K562 (cell line): ENCODE measurements around the gene DNAL4. TPM values are rescaled to one million over a fixed set of nuclear protein-coding genes. Genes with fewer than 3 reads are reported as not detected.

ENCODE experiments used
- ATAC-seq: fragments of 200-7000 bp; cut with Tn5 transposase; 3 replicates; pipeline ENCODE4 v1.9.1; 2020; ENCODE audit warnings: moderate library complexity
- BruUV-seq: library from RNA; stranded (reverse); fragments of 400-500 nt; replicated peaks from 2 replicates; lab custom pipeline; 2021; lab: Mats Ljungman, UMichigan
- CTCF ChIA-PET: fragments of 300-600 bp; formaldehyde crosslinking; extraction: SDS; loops from one replicate; lab custom pipeline; 2021; ENCODE audit warnings: low intra/inter-chr PET ratio; lab: Yijun Ruan, JAX
- POLR2A ChIA-PET: fragments of 300-600, 350-650 bp; sonication (Branson Sonifier 250); formaldehyde crosslinking; extraction: SDS; loops from one replicate; lab custom pipeline; 2021; ENCODE audit warnings: antibody characterized with exemption, inconsistent platforms; lab: Yijun Ruan, JAX
- DNase-seq, 4 experiments: peaks; one replicate each; pipeline versions ENCODE4 v3.0.0 to v3.0.0-alpha.2; 2011 to 2018; ENCODE audit warnings: low spot score in 3 of 4, mixed read lengths in 3 of 4; ENCODE audit errors: extremely low read depth in 1 of 4
- FAIRE-seq: peaks from 2 replicates; lab custom pipeline; 2011; peaks lifted over from hg19 to GRCh38; lab: Jason Lieb, UNC
- H2AFZ ChIP-seq: 2 replicates; pipeline ENCODE4 v1.6.0; 2011; ENCODE audit warnings: low read depth, low read length, control low read depth, inconsistent platforms
- H3K27ac ChIP-seq: fragments of 200-600 bp; 3 replicates; pipeline ENCODE4 v1.8.0; 2011; ENCODE audit warnings: low read depth, mild to moderate bottlenecking, control low read depth, inconsistent platforms, low read length, moderate library complexity, mixed read lengths; ENCODE audit errors: extremely low read depth
- H3K27me3 ChIP-seq, 2 experiments: fragments of 300-600 bp in 1 of 2; 2 replicates in 1 of 2; 3 replicates in 1 of 2; pipeline versions ENCODE4 v1.6.0 to v1.8.0; 2011; ENCODE audit warnings: inconsistent platforms in 2 of 2, low read length in 2 of 2, mild to moderate bottlenecking in 1 of 2, mixed read lengths in 1 of 2, moderate library complexity in 1 of 2; ENCODE audit not compliant: control insufficient read depth in 2 of 2, insufficient read depth in 2 of 2
- H3K36me3 ChIP-seq: fragments of 300-600 bp; 3 replicates; pipeline ENCODE4 v1.8.0; 2011; ENCODE audit warnings: mild to moderate bottlenecking, low read length, inconsistent platforms; ENCODE audit not compliant: control insufficient read depth, insufficient read depth
- H3K4me1 ChIP-seq, 2 experiments: fragments of 200-600 bp in 1 of 2; replicated peaks in 1 of 2; 2 replicates in 1 of 2; 3 replicates in 1 of 2; pipeline versions ENCODE4 v1.5.1 to v1.8.0; 2011; ENCODE audit warnings: inconsistent platforms in 2 of 2, low read length in 2 of 2, mild to moderate bottlenecking in 1 of 2, mixed read lengths in 1 of 2, moderate library complexity in 1 of 2; ENCODE audit not compliant: control insufficient read depth in 2 of 2, insufficient read depth in 2 of 2
- H3K4me2 ChIP-seq: 2 replicates; pipeline ENCODE4 v1.6.1; 2011; ENCODE audit warnings: low read length, control low read depth, inconsistent platforms, mixed read lengths; ENCODE audit not compliant: insufficient read depth
- H3K4me3 ChIP-seq: fragments of 200-600 bp; sonication (generic), shearing (Covaris generic); 2 replicates; pipeline ENCODE4 v1.5.1; 2016; ENCODE audit warnings: control low read depth, inconsistent platforms
- H3K79me2 ChIP-seq: fragments of 200-600 bp; 3 replicates; pipeline ENCODE4 v1.8.0; 2011; ENCODE audit warnings: low read length, inconsistent platforms; ENCODE audit not compliant: control insufficient read depth, insufficient read depth
- H3K9ac ChIP-seq, 2 experiments: 2 replicates each; pipeline versions ENCODE4 v1.6.0 to v1.6.1; 2011; ENCODE audit warnings: low read depth in 2 of 2, low read length in 2 of 2, control low read depth in 1 of 2, inconsistent platforms in 1 of 2, mild to moderate bottlenecking in 1 of 2, mixed read lengths in 1 of 2; ENCODE audit not compliant: insufficient read depth in 1 of 2
- H3K9me1 ChIP-seq: one replicate; pipeline ENCODE4 v1.6.0; 2011; ENCODE audit warnings: inconsistent platforms, mild to moderate bottlenecking, low read length, moderate library complexity; ENCODE audit not compliant: control insufficient read depth, insufficient read depth
- H3K9me3 ChIP-seq: replicated peaks from 2 replicates; pipeline ENCODE4 v1.5.1; 2011; ENCODE audit warnings: low read depth, low read length, inconsistent platforms; ENCODE audit not compliant: control insufficient read depth, insufficient read depth
- H4K20me1 ChIP-seq: replicated peaks from 2 replicates; pipeline ENCODE4 v1.6.1; 2011; ENCODE audit warnings: low read length, inconsistent platforms, mixed read lengths; ENCODE audit not compliant: control insufficient read depth, insufficient read depth
- E2F3 ChIP-seq: fragments of 250-450 bp; sonication (Bioruptor Pico); IDR thresholded peaks from 2 replicates; pipeline ENCODE4 v1.4.0; 2020; ENCODE audit warnings: mild to moderate bottlenecking
- SMARCA4 ChIP-seq: fragments of 450-650 bp; IDR thresholded peaks from 2 replicates; pipeline ENCODE4 v1.6.1; 2016
- USF2 ChIP-seq: sonication (generic); formaldehyde crosslinking; IDR thresholded peaks from 2 replicates; pipeline ENCODE4 v1.5.0; 2020; ENCODE audit warnings: missing genetic modification reagents
- ZNF408 ChIP-seq: fragments of 250-450 bp; sonication (Bioruptor Pico); IDR thresholded peaks from 2 replicates; pipeline ENCODE4 v1.4.0; 2020; ENCODE audit warnings: low read depth, mild to moderate bottlenecking, moderate library complexity
- ZNF592 ChIP-seq: fragments of 450-650 bp; IDR thresholded peaks from 2 replicates; pipeline ENCODE4 v1.6.1; 2017; ENCODE audit warnings: antibody characterized with exemption, mild to moderate bottlenecking
- WGBS: fragments of 100-300 bp; shearing (Covaris generic); methylation state at CpG from one replicate; pipeline ENCODE4 v1.1.6; 2016; ENCODE audit warnings: low coverage, mixed read lengths; ENCODE audit not compliant: insufficient coverage; ENCODE audit errors: missing lambda C conversion rate; 5-methylcytosine and 5-hydroxymethylcytosine counted together
- in situ Hi-C: fragments of 300-500 bp; cut with MboI; formaldehyde crosslinking; loops from 4 replicates; pipeline ENCODE4 v1.15.0; 2018; ENCODE audit warnings: inconsistent platforms, mixed read lengths
- intact Hi-C: fragments of 100-400 bp; cut with micrococcal nuclease; formaldehyde crosslinking; loops from 2 replicates; pipeline ENCODE4 v1.14.2; 2022
- polyA plus RNA-seq, 8 experiments: library from polyadenylated mRNA; depleted of rRNA in 4 of 8; stranded (reverse) in 5 of 8; unstranded in 3 of 8; fragments of >200 nt; fragmentation: Nextera tagmentation in 2 of 8; fragmentation: Illumina TruSeq in 1 of 8; extraction: Ambion mirVana in 2 of 8; extraction: Trizol in 1 of 8; gene quantifications; 2 replicates each; pipeline versions ENCODE4 v1.2.1 to v1.2.3, GENCODE V29; 2011 to 2014; ENCODE audit warnings: inconsistent platforms in 1 of 8, missing spikeins in 1 of 8
- total RNA-seq, 7 experiments: library from RNA; depleted of rRNA in 6 of 7; stranded (reverse); fragments of >200 nt in 6 of 7; fragmentation: Illumina TruSeq in 2 of 7; extraction: Trizol in 2 of 7; gene quantifications; 2 replicates each; pipeline versions ENCODE4 v1.2.1 to v1.2.3, GENCODE V29; 2011 to 2021; ENCODE audit warnings: low replicate concordance in 1 of 7

Gene DNAL4
- total and polyA plus RNA-seq, 9 of the 15 experiments (the other 6 are each of a cell fraction or from before 2014, with no cell fraction given) = 0.20 to 9.4 (median 5.2) TPM

- Histone ChIP-seq H3K4me2 (no peak overlapping the region), H3K9me1 (no peaks in the 10 kb centered on the region), H3K4me1 (no peaks in the 10 kb centered on the region; a peak in 1 of 5 replicates), H3K9me3 (no peaks in the 10 kb centered on the region), H3K4me3 (no peak overlapping the region), H3K9ac (no peak overlapping the region), H3K27ac (no peak overlapping the region), H3K36me3 (no peaks in the 10 kb centered on the region), H4K20me1 (peaks cover 3% of the 10 kb centered on the region; the same call in 1 of the 2 replicates), H3K27me3 (peaks cover 0 to 21% of the 10 kb centered on the region in 2 experiments; a peak in 3 of 5 replicates), H3K79me2 (no peaks in the 10 kb centered on the region), H2AFZ (no peak overlapping the region)
- in situ Hi-C loops = no loop called here
- intact Hi-C loops = no loop called here
- POLR2A ChIA-PET = no interaction called here
- DNase-seq = no peak
- no peak for FAIRE-seq
- BruUV-seq = no TSS peak
- TF ChIP-seq ZNF592 (no peak), SMARCA4 (no peak), ZNF408 (CRISPR knock-in tag) (no peak), USF2 (CRISPR knock-in tag) (no peak), E2F3 (CRISPR knock-in tag) (no peak)
- no peak for ATAC-seq
- CTCF ChIA-PET = no interaction called here
- WGBS = 5% methylated on average over 10 of the region's 10 CpGs
Observed at GRCh38 chr22:38819387-38819940, 25.5 kb upstream of the DNAL4 start.
